Left hindlimb (tissue), 1 donor: ENCODE data around the gene ABCD2.
"Not testable (repeated sequence)": the region's sequence is repeated elsewhere in the genome, so short reads cannot be mapped to it uniquely, and the experiment has no call there.

ENCODE experiments used
- DNase-seq: peaks from one replicate; pipeline ENCODE4 v3.0.0-alpha.2; 2018

The ABCD2 gene

GRCh38 chr12:39611818-39612217, 7.8 kb downstream of the ABCD2 start:
- no peak for DNase-seq

DNA sequence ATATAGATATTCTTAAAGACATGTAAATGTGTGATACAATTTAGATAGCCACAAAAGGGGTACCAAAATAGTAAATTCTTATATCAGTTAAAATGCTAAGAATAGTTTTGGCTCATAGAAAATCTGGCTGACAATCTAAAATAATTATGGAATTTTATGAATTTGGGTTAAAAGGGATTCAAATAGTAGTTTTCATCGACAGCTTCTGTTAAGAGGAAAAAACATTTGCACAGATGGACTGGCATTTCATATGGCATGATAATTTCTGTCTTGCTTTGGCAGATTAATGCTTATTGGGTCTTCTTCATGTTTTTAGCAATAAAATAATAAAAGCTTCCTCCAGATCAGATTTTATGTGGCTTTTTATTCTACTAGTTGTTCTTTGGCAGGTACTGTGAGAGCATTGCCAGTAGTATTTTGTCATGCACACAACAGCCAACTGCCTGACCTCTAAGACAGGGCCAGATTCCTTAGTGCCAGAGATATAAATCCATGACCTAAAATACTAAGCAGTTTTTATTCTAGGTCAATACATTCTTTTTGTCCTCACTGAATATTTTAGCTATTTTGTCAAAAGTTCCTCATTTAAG, 9.1 kb downstream of the ABCD2 start:
- DNase-seq = no peak

DNA sequence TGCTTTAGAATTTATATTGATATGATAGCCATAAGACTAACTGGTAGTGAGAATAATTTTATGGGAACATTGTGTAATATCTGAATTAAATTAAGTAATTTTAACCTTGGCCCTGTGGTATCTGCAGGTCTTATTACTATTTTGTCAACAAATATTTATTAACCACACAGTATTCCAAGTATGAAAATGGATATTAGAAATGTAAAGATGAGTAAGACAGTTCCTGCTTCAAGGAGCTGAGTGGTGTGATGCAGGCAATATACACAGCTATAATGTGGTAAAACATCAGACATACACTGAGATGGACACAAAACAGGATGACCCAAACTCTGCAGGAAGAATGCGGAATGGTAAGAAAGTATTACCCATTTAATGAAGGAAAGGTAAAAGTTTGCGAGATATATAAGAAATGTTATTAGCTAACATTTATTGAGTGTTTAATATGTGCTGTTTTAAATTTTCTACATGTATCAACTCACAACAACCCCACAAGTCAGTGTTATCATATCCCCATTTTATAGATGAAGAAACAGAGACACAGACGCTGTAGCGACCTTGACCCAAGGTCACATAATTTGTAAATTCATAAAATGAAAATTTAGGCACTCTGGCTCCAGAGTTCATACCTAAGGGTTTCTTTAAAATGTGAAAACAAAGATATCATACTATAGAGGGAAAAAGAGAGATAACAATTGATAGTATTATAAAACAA, 12.7 kb downstream of the ABCD2 start:
- no peak for DNase-seq

GRCh38 chr12:39605996-39606395, 13.6 kb downstream of the ABCD2 start:
- DNase-seq = no peak

DNA sequence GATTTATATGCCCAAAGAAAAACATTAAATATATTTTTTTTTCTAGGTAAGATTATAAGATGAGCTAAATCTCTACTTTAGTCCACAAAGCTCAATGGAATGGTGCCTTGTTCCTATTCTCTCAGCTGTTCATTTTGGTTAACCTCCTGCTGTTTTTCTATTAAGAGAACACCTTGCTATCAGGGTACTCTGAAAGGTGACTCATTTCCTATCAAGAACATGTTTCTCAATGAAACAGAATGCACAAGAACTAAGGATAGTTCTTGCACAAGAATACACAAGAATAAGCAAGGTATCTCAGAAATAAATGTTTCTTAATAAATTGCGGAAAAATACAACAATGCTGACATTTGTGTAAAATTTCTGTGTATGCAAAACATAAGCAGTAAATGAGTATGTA, 14.1 kb downstream of the ABCD2 start:
- no peak for DNase-seq

DNA sequence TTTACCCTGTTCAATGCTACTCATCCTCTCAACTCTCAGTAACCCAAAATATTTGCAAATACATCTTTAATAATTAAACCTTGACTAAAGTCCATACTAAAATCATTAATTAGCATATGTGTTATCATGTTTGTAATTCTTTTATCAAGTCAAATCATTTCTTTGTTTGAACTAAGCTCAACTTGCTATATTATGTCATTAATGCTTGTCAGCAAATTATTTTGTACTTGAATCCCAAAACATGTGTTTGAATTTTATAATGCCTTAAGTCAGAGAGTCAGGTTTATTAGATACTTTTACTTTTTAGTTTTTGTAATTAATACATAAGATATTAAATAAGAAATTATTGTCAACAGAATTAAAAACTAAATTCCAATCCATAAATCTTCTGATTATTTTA, 16.5 kb downstream of the ABCD2 start:
- DNase-seq = no peak

- DNase-seq = not testable (repeated sequence)
These were observed 17.7 kb downstream of the ABCD2 start for GRCh38 chr12:39601951-39602350.

DNA sequence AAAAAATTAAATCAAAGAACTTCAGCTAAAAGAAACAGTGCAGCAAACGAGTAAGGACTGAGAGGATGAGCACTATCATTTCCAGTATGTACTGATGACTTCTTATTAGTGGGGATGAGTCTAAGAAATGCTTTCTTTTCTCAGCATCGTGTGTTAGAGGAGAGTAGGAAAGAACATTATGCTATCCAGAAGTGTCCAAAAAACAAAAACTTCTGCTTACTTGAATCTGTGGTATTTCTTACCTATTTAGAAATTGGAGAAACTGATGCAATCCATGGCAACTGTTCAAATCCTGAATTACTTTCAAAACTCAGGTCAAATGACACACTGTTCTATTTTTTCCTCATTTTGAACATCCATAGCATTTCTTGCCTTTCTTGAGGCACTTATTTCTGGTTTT, 23.7 kb downstream of the ABCD2 start:
- no peak for DNase-seq

DNA sequence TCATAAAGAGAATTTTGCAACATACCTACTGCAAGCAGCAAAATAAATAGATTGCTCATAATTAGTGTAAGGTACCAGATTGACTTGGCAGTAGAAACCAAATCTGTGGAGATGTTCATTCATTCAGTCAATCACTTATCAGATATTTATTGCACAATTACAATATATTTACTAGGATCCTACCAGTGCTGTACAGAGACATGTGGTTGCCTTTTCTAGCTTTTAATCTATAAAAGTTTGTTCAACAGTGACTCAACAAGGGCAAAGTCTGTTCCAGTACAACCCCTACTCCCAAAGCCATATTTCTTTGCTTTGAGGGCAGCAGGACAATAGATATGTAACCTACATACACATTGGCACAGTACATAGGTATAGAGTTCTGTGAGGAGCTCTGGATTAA, 27.3 kb downstream of the ABCD2 start:
- DNase-seq = no peak

DNA sequence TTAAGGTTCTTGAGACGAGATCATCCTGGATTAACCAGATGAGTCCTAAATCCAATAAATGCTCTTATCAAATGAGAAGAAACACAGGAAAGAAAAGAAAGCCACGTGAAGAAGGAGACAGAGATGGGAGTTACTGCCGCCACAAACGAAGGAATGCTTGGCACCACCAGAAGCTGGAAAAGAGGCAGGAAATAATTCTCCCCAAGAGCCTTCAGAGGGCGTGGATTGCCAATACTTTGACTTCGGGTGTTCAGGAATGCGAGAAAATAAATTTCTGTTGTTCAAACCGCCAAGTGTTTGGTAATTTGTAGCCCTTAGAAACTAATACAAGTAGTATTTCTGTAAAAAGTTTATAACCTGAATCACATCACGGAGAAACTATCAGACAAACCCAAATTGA, 31.3 kb downstream of the ABCD2 start:
- no peak for DNase-seq

DNA sequence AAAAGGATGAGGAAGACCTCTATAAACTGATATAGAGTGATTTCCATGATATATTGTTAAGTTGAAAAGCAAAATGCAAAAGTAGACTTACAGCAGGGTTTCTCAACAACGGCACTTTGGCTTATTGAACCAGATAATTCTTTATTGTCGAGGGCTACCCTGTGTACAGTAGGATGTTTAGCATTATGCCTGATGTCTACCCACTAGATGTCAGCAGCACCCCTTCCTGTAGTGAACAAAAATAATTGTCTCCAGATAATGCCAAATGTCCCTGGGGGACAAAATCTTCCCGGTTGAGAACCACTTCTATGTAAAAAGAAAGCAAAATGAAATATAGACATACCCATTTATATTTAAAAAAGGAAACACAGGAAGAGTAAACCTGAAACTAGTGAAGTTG, 32.4 kb downstream of the ABCD2 start:
- no peak for DNase-seq

DNA sequence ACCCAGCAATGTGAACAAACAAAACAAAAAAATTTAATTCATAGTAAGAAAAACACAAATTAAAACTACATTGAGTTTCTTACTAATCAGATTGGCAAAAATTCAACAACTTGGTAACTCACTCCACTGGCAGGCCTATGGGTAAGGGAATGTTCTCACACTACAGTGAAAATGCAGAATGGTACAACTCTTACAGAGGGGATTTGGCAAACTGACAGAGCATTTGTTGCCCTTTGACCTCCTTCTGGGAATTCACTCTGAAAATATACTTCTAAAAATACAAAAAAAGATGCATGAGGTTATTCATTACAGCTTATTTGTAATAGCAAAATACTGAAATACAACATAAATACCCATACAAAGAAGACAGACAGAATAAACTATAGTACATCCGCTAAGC, 32.8 kb downstream of the ABCD2 start:
- DNase-seq = no peak

DNA sequence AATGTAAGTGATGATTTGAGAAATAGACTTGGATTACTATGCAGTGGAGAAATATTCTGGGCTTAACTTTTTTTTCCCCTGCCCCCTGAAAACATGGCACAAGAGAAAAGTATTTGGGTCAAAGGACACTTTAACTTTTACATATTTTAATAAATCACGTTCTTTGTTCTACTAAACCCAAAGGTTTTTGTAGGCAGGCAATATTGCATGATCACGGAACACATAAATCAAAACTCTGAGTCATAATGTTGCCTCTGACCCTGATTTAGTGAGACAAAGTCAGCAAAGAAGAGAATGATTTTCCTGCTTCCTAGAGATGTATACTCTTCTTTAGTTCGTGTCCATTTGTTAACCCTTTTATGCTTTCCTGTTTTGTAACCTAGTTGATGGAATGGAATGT, 38.0 kb downstream of the ABCD2 start:
- DNase-seq = no peak

DNA sequence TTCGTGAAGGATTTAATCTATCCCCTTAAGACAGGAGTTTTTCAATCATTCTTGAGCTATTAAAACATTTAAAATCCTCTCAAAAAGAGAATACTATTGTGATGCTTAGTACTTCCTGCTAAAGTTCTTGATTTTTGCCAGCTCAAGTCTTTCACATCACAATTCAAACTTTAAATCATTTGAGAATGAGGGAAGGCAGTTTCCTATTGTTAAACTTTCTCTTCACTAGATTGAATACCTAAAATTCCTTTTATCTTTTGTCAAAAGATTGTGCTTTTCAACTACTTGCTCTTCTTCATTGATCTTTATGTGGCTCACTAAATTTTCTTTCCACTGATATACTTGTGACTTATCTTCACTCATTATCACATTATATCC, 44.1 kb downstream of the ABCD2 start:
- DNase-seq = no peak

- DNase-seq = no peak
These were observed 44.7 kb downstream of the ABCD2 start for GRCh38 chr12:39574785-39575497.

- no peak for DNase-seq
These were observed 45.2 kb downstream of the ABCD2 start for GRCh38 chr12:39574378-39574777.

DNA sequence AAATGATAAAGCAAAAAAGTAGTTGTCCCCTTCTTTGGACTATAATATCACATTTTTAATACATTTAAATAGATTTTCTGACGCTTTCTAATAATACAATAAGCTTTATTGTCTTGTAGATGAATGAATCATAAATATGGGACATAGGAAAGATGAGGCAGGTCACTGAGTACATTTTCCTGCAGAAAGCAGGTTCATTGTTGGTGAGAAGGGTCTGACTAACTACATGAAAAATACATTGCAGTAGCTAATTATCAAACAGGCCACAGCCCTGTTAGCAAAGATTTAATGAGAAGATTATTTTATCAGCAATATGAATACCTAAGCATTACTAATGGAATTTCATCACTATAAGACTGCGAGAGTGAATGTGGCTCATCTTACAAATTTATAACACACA, 45.6 kb downstream of the ABCD2 start:
- DNase-seq = no peak

DNA sequence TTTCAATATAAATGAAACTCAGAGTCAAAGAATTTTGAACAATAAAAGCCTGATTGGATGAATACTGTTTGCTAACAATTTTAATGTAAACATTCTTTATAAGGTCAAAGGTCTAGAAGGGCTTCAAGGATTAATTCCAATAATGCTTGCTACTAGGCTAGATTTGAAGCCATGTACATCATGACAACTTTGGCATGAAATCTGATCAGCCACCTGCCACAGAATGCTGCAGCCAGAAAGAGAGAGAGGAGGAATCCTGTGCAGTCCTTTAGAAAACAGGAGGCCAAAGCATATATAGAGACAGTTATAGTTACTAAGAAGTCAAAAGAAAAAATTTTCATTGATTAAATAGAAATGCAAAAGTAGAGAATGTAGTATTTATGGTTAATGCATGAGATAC, 47.1 kb downstream of the ABCD2 start:
- no peak for DNase-seq

- no peak for DNase-seq
These were observed 48.3 kb downstream of the ABCD2 start for GRCh38 chr12:39571351-39571750.

DNA sequence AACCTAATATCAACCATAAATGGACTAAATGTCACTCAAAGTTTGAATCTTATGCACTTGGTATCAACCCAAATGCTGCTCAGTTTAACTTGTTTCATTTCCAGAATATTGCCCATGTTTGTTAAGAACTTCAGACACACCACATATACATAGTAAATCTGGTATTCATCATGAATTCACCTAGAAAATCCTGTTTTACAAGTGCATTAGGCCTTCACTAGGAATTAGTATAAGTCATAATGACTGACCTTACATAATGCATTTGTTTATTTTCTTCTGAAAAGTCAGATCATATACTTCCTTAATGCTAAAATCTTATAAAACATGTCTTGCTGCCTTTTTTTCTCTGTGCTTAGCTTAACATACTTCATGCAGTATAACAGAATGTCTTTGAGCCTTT, 66.1 kb downstream of the ABCD2 start:
- DNase-seq = no peak

GRCh38 chr12:39544211-39544610, 75.4 kb downstream of the ABCD2 start:
- not testable (repeated sequence) for DNase-seq

- DNase-seq = no peak
These were observed 78.1 kb downstream of the ABCD2 start for GRCh38 chr12:39541471-39541870.

GRCh38 chr12:39538679-39539104, 80.9 kb downstream of the ABCD2 start:
- DNase-seq = no peak

DNA sequence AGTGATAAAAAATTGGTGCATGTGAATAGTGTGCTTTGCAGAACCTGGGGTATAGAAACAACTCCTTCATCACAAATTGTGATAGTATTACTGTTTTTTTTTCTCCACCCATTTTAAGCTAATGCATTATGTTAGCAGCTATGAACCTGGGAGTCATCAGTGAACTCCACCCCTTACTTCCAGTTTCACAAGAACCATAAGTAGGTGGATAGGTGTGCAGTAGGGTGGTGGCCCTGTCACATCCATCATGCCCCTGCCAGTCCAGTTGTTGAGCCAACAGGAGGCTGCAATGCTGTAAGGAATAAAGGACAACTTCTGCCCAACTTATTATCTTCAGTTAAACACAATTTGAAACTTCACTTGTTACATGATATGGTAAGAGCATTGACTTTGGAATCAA, 85.7 kb downstream of the ABCD2 start:
- DNase-seq = no peak
